GM21825 (cell line): ENCODE data around the gene AGXT2.

Experiments used
- ATAC-seq: cut with Tn5 transposase; IDR thresholded peaks from one replicate; pipeline ENCODE4 v1.9.1; 2021; ENCODE audit warnings: mild to moderate bottlenecking, moderate library complexity; ENCODE audit not compliant: unreplicated experiment

Gene AGXT2

GRCh38 chr5:35016174-35017051, 31.3 kb downstream of the AGXT2 start:
- no peak for ATAC-seq

DNA sequence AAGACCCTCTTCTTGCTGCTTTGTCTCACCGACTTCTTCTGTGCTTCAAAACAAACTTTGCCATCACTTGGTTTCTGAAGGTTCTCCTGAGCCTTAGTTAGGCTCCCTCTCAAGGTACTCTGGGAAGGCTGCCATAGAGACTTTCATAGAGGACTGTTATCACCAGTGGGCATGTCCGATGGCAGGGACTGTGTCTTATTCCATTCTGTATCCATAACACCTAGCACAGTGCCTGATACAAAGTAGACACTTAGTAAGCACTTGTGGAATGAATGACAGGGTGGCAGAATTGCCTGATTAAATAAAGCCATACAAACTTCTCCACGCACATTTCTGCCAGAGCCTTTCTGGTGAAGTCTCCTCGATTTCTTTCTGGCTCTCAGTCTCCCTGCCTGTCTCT, 32.7 kb downstream of the AGXT2 start:
- no peak for ATAC-seq

DNA sequence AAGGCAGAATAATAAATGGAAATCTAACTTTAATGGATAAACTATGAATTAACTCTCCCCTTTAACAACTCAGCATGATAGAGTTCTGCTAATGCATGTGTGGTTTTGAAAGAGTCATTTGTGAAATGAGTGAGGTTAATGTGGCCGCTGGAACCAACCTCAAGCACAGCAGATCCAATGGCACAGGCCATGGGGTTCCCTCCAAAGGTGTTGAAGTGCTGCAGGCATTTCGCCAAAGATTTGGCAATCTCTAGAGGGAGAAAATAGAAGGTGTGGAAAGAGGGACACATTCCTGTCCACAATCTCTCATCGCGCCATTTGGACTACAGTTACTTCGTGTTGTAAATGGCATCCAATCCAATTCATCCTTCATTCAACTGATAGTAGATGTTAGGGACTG, 35.0 kb downstream of the AGXT2 start:
- no peak for ATAC-seq

- ATAC-seq = no peak
These were observed 35.4 kb downstream of the AGXT2 start for GRCh38 chr5:35012365-35012764.

DNA sequence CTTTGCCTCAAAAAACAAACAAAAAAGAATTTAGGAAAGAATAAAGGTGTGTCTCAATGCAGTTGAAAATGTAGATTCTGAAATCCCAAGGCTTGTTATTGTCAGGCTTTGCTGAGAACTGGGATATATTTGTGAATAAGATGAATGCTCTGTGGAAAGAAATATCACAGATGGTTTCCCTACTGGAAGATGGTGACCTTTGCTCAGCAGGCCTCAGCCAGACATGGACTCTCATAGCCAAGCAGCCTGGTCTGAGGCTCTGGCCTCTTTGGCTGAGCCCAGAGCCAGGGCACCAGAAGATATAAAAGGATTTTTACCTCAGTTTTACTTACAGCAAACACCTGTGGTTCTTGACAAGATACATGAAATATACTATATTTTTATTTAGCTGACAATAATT, 37.1 kb downstream of the AGXT2 start:
- ATAC-seq = no peak

GRCh38 chr5:35009657-35010056, 38.1 kb downstream of the AGXT2 start:
- ATAC-seq = no peak

DNA sequence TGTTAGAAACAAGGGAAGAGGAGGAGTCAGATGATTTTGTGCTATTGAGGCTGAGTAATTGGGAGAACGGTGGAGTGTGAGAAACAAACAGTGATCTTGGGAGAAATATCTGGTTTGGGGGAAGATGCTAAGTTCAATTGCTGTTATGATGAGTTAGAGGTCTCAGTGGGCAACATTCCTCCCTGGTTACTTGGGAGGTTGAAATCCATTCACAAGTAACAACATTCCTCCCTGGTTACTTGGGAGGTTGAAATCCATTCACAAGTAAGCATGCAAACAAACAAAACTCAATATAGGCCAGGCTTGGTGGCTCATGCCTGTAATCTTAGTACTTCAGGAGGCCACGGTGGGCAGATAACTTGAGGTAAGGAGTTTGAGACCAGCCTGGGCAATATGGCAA, 38.7 kb downstream of the AGXT2 start:
- ATAC-seq = no peak

DNA sequence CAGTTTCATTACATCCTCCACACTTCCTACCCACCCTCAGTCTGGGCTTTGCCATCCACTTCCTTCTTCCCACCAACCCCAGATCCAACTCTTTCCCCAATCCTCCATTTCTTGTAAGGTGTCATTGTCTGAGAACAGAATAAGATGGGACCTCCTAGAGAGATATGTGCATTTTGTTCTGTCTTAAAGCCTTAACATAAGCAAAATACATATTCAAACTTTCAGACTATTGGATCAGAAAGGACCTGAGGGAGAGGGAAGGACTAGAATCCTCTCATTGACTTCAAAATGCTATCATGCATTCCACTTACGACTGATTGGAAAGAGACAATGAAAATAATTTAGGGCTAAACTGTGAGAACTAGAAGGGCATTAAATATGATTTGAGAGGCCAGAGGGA, 43.0 kb downstream of the AGXT2 start:
- no peak for ATAC-seq

DNA sequence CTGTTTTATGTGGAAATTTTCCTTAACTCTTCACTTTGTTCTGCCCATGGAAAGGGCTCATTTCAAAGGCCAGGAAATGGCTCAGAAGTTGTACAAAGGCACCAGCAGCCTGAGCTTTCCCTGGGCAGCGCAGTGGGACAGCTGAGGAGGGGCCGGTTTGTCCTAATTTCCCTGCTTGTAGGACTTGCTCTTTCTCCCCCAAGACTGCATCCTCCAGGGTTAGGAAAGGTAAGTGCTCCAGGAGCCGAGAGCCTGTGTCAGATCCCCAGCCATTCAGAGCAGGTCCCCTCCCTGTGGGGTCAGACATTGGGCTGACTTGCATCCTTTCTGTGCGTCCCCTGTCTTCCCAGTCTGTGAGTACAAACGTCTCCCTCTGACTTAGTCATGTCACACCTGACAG, 43.5 kb downstream of the AGXT2 start:
- ATAC-seq = no peak

DNA sequence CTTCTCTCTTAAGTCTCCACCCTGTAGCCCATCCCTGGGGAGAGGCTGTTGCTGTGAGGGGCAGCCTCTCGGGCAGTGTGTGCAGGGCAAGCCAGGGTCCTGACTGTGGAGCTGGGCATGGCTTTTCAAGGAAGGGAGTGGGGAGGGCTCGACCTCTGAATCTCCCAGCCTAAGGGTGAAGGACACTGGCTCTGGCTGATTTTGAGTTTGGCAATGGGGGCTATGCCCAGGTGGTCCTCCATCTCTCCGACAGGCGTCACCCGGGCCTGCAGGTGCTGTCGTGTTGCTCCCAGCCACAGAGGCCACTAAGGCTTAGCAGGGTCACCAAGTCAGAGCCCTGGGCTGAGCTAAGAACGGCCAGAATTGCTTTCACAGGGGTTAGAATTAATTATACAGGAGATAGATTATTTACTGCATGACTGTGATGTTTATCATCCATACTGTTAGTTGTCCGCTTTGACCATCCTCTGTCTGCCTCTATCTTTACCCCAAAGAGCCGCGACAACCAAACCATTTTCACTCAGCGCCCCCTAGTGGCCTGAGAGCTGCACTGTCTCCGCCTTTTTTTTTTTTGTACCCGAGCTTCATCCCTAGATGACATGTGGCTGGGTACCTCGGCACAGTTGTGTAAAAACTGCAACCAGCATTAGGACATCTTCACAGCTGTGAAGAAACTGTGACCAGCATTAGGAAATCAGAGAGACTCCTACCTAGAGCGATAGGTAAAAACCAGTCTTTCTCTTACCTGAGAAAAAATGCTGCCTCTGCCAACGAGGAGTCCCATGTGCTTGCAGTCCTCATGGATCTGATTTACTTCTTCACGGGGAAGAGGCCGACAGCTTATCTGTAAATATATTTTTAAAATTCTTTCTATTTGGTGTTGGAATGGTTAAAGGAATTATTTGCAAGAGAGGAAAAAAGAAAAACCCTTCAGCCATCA, 44.5 kb downstream of the AGXT2 start:
- peak; percentile 76 for ATAC-seq

- no peak for ATAC-seq
These were observed 45.3 kb downstream of the AGXT2 start for GRCh38 chr5:35002459-35002858.

GRCh38 chr5:35001842-35002241, 45.9 kb downstream of the AGXT2 start:
- no peak for ATAC-seq

DNA sequence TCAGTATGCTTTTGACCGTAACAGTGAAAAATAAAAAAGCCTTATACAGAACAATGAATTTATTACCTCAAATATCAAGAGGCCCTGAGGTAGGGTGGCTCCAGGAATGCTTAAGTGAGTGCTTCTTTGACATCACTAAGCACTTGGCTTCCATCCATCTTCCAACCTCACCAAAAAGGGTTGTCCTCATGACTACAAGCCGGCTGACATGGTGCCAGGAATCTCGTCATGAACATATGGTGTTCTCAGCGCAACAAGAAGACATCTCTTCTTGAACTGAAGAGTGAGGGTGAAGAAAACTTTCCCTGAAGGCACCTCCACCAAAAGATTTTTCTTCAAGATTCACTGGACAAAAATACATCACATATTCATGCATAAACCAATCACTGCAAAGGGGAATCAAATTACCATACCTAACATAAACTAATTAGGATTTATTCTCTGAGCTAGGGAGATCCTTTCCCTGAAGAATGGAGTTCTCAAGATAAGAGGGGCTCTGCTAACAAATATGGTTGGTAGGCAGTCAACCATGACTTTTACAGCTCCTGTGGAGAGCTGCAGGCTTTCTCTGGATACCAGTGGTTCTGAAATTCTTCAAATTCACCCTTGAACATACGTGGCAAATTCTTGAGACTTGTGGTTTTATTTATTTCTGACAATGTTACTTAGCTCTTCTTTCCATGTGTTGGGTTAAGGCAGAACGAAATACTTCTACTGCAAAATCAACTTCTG, 49.5 kb downstream of the AGXT2 start:
- no peak for ATAC-seq

- ATAC-seq = no peak
These were observed 51.5 kb downstream of the AGXT2 start for GRCh38 chr5:34996261-34996660.

DNA sequence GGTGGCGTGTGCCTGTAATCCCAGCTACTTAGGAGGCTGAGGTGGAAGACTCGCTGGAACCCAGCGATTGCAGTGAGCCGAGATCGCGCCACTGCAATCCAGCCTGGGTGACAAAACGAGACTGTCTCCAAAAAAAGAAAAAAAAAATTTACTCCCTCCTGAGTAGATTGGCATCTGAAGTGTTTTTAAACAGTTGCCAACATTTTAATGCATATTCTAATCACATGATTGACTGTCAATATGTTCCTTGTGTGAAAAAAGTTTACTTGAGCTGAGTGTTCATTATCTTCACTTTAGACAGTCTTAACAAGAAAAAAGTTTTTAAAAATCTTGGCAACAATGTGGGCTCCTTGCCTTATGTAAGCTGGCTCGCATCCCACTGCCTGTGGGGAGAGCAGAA, 53.8 kb downstream of the AGXT2 start:
- ATAC-seq = no peak

DNA sequence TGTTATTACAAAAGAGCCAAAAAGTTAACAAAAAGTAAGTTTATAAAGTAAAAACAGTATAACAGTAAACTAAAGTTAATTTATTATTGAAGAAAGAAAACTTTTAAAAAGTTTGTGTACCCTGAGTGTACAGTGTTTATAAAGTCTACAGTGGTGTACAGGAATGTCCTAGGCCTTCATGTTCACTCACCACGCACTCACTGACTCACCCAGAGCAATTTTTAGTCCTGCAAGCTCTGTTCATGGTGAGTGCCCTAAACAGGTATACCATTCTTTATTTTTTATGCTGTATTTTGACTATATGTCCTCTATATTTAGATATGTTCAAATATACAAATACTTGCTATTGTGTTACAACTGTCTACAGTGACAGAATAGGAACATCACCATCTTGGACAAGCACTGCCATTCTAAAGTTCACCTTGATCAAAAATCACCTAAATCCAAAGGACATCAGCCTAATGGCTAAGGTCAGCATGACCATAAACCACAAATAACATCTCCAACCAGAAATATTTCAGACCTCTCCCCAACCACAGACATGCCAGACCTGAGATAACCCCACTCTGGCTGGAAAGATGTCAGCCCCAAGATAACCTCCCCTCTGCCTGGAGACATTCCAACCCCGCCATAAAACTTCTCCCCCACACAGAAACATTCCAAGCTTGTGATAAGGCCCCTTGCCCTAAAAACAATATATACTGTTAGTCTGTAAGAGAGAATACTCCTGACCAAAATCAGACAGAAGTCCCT, 56.1 kb downstream of the AGXT2 start:
- ATAC-seq = no peak

- no peak for ATAC-seq
These were observed 60.8 kb downstream of the AGXT2 start for GRCh38 chr5:34986965-34987364.

DNA sequence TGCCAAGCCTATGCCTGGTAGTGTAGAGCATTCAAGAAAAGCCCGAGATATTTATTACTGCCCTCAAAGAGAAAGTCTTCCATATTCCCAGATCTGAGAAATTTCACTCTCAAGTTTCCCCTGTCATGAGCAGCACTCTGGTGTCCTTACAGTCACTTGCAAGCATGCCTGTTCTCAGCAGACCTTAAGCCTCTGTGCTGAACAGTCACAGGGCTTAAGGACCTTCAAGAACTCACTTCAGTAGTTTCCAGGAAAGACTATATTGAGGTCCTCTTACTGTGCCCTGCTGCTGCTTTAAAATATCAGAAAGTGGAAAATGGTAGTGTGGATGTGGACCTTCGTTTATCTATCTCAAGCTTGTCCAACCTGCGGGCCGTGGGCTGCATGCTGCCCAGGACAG, 64.9 kb downstream of the AGXT2 start:
- ATAC-seq = no peak

GRCh38 chr5:34978681-34979080, 69.1 kb downstream of the AGXT2 start:
- ATAC-seq = no peak

- peak; percentile 90 for ATAC-seq
These were observed 69.7 kb downstream of the AGXT2 start for GRCh38 chr5:34977934-34978613.
